HepG2 (cell line): ENCODE results near the gene FAM219B. TPM values are rescaled to one million over a fixed set of nuclear protein-coding genes. Genes with fewer than 3 reads are reported as not detected.

Experiments
- GFI1 ChIP-seq: sonication (generic); formaldehyde crosslinking; IDR thresholded peaks from 2 replicates; pipeline ENCODE4 v1.5.0; 2020; ENCODE audit warnings: missing genetic modification reagents, mild to moderate bottlenecking, borderline replicate concordance
- PLSCR1 ChIP-seq: sonication (generic); formaldehyde crosslinking; IDR thresholded peaks from 2 replicates; pipeline ENCODE4 v1.5.0; 2020; ENCODE audit warnings: missing genetic modification reagents, mild to moderate bottlenecking, borderline replicate concordance
- POLR2A ChIP-seq, 2 experiments: IDR thresholded peaks; 2 replicates each; pipeline ENCODE4 v1.6.1; 2011; ENCODE audit warnings: low read depth in 2 of 2, low read length in 2 of 2, mild to moderate bottlenecking in 1 of 2, moderate library complexity in 1 of 2; ENCODE audit not compliant: insufficient read depth in 1 of 2
- RFXANK ChIP-seq: IDR thresholded peaks from 2 replicates; pipeline ENCODE4 v1.6.1; 2016
- SNAPC4 ChIP-seq: sonication (generic); formaldehyde crosslinking; IDR thresholded peaks from 2 replicates; pipeline ENCODE4 v1.4.0; 2020; ENCODE audit warnings: mild to moderate bottlenecking, missing genetic modification reagents
- SNRNP70 ChIP-seq: fragments of 200-400 bp; formaldehyde crosslinking; IDR thresholded peaks from 2 replicates; pipeline ENCODE4 v1.6.1; 2017; ENCODE audit warnings: mild to moderate bottlenecking, low read depth, low read length, moderate library complexity
- TSC22D2 ChIP-seq: sonication (generic); formaldehyde crosslinking; IDR thresholded peaks from 2 replicates; pipeline ENCODE4 v1.5.1; 2020; ENCODE audit warnings: missing genetic modification reagents, mild to moderate bottlenecking, borderline replicate concordance
- XBP1 ChIP-seq: sonication (generic); formaldehyde crosslinking; IDR thresholded peaks from 2 replicates; pipeline ENCODE4 v1.5.0; 2020; ENCODE audit warnings: missing genetic modification reagents
- ZBTB38 ChIP-seq: sonication (generic); formaldehyde crosslinking; IDR thresholded peaks from 2 replicates; pipeline ENCODE4 v1.5.1; 2020; ENCODE audit warnings: mild to moderate bottlenecking, missing genetic modification reagents
- ZFP91 ChIP-seq: sonication (generic); formaldehyde crosslinking; IDR thresholded peaks from 2 replicates; pipeline ENCODE4 v1.9.0; 2022; ENCODE audit warnings: missing genetic modification reagents, mild to moderate bottlenecking, borderline replicate concordance
- ZNF256 ChIP-seq: sonication (generic); formaldehyde crosslinking; conservative IDR thresholded peaks from 2 replicates; pipeline ENCODE4 v1.4.0; 2020; ENCODE audit warnings: missing genetic modification reagents
- ZNF280B ChIP-seq: sonication (generic); formaldehyde crosslinking; IDR thresholded peaks from 2 replicates; pipeline ENCODE4 v1.5.0; 2020; ENCODE audit warnings: missing genetic modification reagents, mild to moderate bottlenecking, borderline replicate concordance
- ZNF563 ChIP-seq: sonication (generic); formaldehyde crosslinking; IDR thresholded peaks from 2 replicates; pipeline ENCODE4 v1.8.0; 2022; ENCODE audit warnings: mild to moderate bottlenecking, moderate library complexity, missing genetic modification reagents
- ZNF574 ChIP-seq: sonication (generic); formaldehyde crosslinking; IDR thresholded peaks from 2 replicates; pipeline ENCODE4 v1.4.0; 2020; ENCODE audit warnings: missing genetic modification reagents
- polyA plus RNA-seq, 8 experiments: library from polyadenylated mRNA; depleted of rRNA in 3 of 8; stranded (reverse) in 7 of 8; unstranded in 1 of 8; fragments of >200 nt; fragmentation: Illumina TruSeq in 4 of 8; extraction: Trizol in 4 of 8; gene quantifications; 2 replicates each; pipeline versions ENCODE4 v1.2.1 to v1.2.3, GENCODE V29; 2011 to 2016; ENCODE audit warnings: low read depth in 4 of 8, missing spikeins in 1 of 8, mixed read lengths in 1 of 8; ENCODE audit not compliant: insufficient read depth in 1 of 8
- total RNA-seq, 5 experiments: library from RNA; depleted of rRNA; stranded (reverse); fragments of >200 nt; fragmentation: Illumina TruSeq; extraction: Trizol; gene quantifications; 2 replicates each; pipeline ENCODE4 v1.2.3, GENCODE V29; 2016; ENCODE audit warnings: low read depth in 1 of 5

FAM219B gene
- total and polyA plus RNA-seq, 2 of the 13 experiments (the other 11 are each of a cell fraction or from before 2014, with no cell fraction given), result 36.6 to 50.2 TPM

- TF ChIP-seq ZNF280B (no peak), GFI1 (CRISPR knock-in tag) (0 out of 2 replicates have a peak, but pooled peaks have one; percentile 51), XBP1 (CRISPR knock-in tag) (no peak), ZBTB38 (CRISPR knock-in tag) (no peak), ZNF563 (no peak), SNAPC4 (CRISPR knock-in tag) (peak; percentile 62; the same call in 1 of the 2 replicates), RFXANK (CRISPR knock-in tag) (no peak; the same call in 1 of the 2 replicates), SNRNP70 (no peak), TSC22D2 (CRISPR knock-in tag) (no peak), PLSCR1 (CRISPR knock-in tag) (no peak), ZNF574 (CRISPR knock-in tag) (peak; percentile 33; the same call in 1 of the 2 replicates), ZFP91 (CRISPR knock-in tag) (peak; percentile 58; the same call in 1 of the 2 replicates), POLR2A (IDR thresholded peaks at IDR 0.05; ENCODE audit: insufficient read depth in 1 of 2, low read depth in 2 of 2, low read length in 2 of 2) (peak; percentile 92 to 93), ZNF256 (0 out of 2 replicates have a peak, but pooled peaks have one; percentile 51)
Measured at GRCh38 chr15:74873036-74873755, 33.5 kb downstream of the FAM219B start, which contains the start of gene SCAMP2 (continued).
